Measurements from ENCODE around the gene GNLY. TPM values are rescaled to one million over a fixed set of nuclear protein-coding genes. Genes with fewer than 3 reads are reported as not detected.

GNLY gene
- total and polyA plus RNA-seq, 9 of the 15 experiments (the other 6 are each of a cell fraction or from before 2014, with no cell fraction given): not detected

- no peak; the same call in 2 of the 3 replicates for ATAC-seq
- WGBS (ENCODE audit: insufficient coverage, low coverage, missing lambda C conversion rate): 54% methylated on average over 10 of the region's 14 CpGs
- H3K4me1 ChIP-seq (replicated peaks in 1 of 2; ENCODE audit: control insufficient read depth in 2 of 2, insufficient read depth in 2 of 2, low read length in 2 of 2): peaks cover 3 to 15% of the 10 kb centered on the region in 2 experiments; a peak in 3 of 5 replicates
- in situ Hi-C loops (cut with MboI) (no loop called here), intact Hi-C loops (cut with micrococcal nuclease) (no loop called here)
- H3K27ac ChIP-seq (ENCODE audit: extremely low read depth, low read depth, low read length): no peak overlapping the region
- peaks cover under 1% of the 10 kb centered on the region for H3K9me1 ChIP-seq (ENCODE audit: control insufficient read depth, insufficient read depth, low read length)
- BruUV-seq (replicated peaks): no TSS peak
- H3K4me2 ChIP-seq (ENCODE audit: insufficient read depth, low read length): no peak overlapping the region
- H2AFZ ChIP-seq (ENCODE audit: low read depth, low read length): no peak overlapping the region
- H3K27me3 ChIP-seq (ENCODE audit: control insufficient read depth in 2 of 2, insufficient read depth in 2 of 2, low read length in 2 of 2): no peaks in the 10 kb centered on the region
- no peak for DNase-seq (ENCODE audit: extremely low read depth in 1 of 4, low spot score in 3 of 4)
- H3K79me2 ChIP-seq (ENCODE audit: control insufficient read depth, insufficient read depth, low read length): no peaks in the 10 kb centered on the region
- ChIA-PET POLR2A (interaction anchor here (0.6 kb wide), 1 partner anchor 781 kb away, joined by 3 read pairs; no protein-coding TSS in a partner anchor), CTCF (ENCODE audit: low intra/inter-chr PET ratio) (no interaction called here)
- no peaks in the 10 kb centered on the region for H3K36me3 ChIP-seq (ENCODE audit: control insufficient read depth, insufficient read depth, low read length)
- FAIRE-seq: no peak
- 0 out of 2 replicates have a peak, but pooled peaks cover 5% of the 10 kb centered on the region for H4K20me1 ChIP-seq (replicated peaks; ENCODE audit: control insufficient read depth, insufficient read depth, low read length)
- H3K4me3 ChIP-seq: no peak overlapping the region
- TF ChIP-seq ZNF324 (CRISPR knock-in tag; IDR thresholded peaks at IDR 0.05): no peak
- TF ChIP-seq THAP12 (CRISPR knock-in tag; IDR thresholded peaks at IDR 0.05): no peak
- no peak for TF ChIP-seq GATAD2B (IDR thresholded peaks at IDR 0.05; ENCODE audit: borderline replicate concordance)
- no peak for TF ChIP-seq MED1 (CRISPR knock-in tag; IDR thresholded peaks at IDR 0.05; ENCODE audit: borderline replicate concordance)
- no peak for TF ChIP-seq MTF1 (CRISPR knock-in tag; IDR thresholded peaks at IDR 0.05; ENCODE audit: borderline replicate concordance)
- no peak for TF ChIP-seq ZNF699 (CRISPR knock-in tag; IDR thresholded peaks at IDR 0.05; ENCODE audit: insufficient replicate concordance)
- no peak for TF ChIP-seq BRF1 (IDR thresholded peaks at IDR 0.05; ENCODE audit: borderline replicate concordance, extremely low read depth, insufficient read length)
- TF ChIP-seq, protein P1, sequence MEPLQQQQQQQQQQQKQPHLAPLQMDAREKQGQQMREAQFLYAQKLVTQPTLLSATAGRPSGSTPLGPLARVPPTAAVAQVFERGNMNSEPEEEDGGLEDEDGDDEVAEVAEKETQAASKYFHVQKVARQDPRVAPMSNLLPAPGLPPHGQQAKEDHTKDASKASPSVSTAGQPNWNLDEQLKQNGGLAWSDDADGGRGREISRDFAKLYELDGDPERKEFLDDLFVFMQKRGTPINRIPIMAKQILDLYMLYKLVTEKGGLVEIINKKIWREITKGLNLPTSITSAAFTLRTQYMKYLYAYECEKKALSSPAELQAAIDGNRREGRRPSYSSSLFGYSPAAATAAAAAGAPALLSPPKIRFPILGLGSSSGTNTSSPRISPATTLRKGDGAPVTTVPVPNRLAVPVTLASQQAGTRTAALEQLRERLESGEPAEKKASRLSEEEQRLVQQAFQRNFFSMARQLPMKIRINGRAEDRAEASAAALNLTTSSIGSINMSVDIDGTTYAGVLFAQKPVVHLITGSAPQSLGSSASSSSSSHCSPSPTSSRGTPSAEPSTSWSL (CRISPR knock-in tag; IDR thresholded peaks at IDR 0.05; ENCODE audit: borderline replicate concordance): no peak
- no peak for TF ChIP-seq ELF4 (CRISPR knock-in tag; IDR thresholded peaks at IDR 0.05)
- TF ChIP-seq, protein P2, sequence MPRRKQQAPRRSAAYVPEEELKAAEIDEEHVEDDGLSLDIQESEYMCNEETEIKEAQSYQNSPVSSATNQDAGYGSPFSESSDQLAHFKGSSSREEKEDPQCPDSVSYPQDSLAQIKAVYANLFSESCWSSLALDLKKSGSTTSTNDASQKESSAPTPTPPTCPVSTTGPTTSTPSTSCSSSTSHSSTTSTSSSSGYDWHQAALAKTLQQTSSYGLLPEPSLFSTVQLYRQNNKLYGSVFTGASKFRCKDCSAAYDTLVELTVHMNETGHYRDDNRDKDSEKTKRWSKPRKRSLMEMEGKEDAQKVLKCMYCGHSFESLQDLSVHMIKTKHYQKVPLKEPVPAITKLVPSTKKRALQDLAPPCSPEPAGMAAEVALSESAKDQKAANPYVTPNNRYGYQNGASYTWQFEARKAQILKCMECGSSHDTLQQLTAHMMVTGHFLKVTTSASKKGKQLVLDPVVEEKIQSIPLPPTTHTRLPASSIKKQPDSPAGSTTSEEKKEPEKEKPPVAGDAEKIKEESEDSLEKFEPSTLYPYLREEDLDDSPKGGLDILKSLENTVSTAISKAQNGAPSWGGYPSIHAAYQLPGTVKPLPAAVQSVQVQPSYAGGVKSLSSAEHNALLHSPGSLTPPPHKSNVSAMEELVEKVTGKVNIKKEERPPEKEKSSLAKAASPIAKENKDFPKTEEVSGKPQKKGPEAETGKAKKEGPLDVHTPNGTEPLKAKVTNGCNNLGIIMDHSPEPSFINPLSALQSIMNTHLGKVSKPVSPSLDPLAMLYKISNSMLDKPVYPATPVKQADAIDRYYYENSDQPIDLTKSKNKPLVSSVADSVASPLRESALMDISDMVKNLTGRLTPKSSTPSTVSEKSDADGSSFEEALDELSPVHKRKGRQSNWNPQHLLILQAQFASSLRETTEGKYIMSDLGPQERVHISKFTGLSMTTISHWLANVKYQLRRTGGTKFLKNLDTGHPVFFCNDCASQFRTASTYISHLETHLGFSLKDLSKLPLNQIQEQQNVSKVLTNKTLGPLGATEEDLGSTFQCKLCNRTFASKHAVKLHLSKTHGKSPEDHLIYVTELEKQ (CRISPR knock-in tag; IDR thresholded peaks at IDR 0.05): no peak
- no peak for TF ChIP-seq BHLHE40 (IDR thresholded peaks at IDR 0.05; ENCODE audit: low read length)
- TF ChIP-seq ZNF717 (CRISPR knock-in tag; IDR thresholded peaks at IDR 0.05): no peak
- TF ChIP-seq ARNT (IDR thresholded peaks at IDR 0.05): no peak
- no peak for TF ChIP-seq CHD1 (IDR thresholded peaks at IDR 0.05; ENCODE audit: low read length)
- H3K9me3 ChIP-seq (replicated peaks; ENCODE audit: control insufficient read depth, insufficient read depth, low read depth, low read length): no peaks in the 10 kb centered on the region
- peak overlapping the region in 1 of 2 experiments; percentile 28; a peak in 1 of 4 replicates for H3K9ac ChIP-seq (ENCODE audit: insufficient read depth in 1 of 2, low read depth in 2 of 2, low read length in 2 of 2)
Observed at GRCh38 chr2:85661139-85661858, 32.9 kb upstream of the GNLY start.
